DND-41 (cell line): Measurements from ENCODE around the gene STMN1.

Experiments used
- CTCF ChIP-seq: IDR thresholded peaks from 2 replicates; pipeline ENCODE4 v1.5.1; 2012; ENCODE audit warnings: borderline replicate concordance, low read length, moderate library complexity, mild to moderate bottlenecking; ENCODE audit not compliant: poor library complexity, severe bottlenecking; ENCODE audit errors: extremely low read depth
- EZH2 ChIP-seq: IDR thresholded peaks from 3 replicates; pipeline ENCODE4 v1.6.1; 2012; ENCODE audit warnings: borderline replicate concordance, low read depth, mild to moderate bottlenecking, moderate library complexity, low read length, inconsistent platforms; ENCODE audit not compliant: severe bottlenecking

- TF ChIP-seq CTCF (no peak), EZH2 (no peak)
These were observed 25.7 kb downstream of the STMN1 start for GRCh38 chr1:25880518-25880917.
